BE2C (cell line): Measurements from ENCODE around the gene LRIT2.

Source experiments
- DNase-seq: peaks from one replicate; pipeline ENCODE4 v3.0.0-alpha.2; 2020
- H3K27me3 ChIP-seq: fragments of 250-450 bp; sonication (Bioruptor Pico); 2 replicates; pipeline ENCODE4 v1.5.1; 2020; ENCODE audit warnings: mild to moderate bottlenecking
- H3K36me3 ChIP-seq: fragments of 250-450 bp; sonication (Bioruptor Pico); 2 replicates; pipeline ENCODE4 v1.5.1; 2020; ENCODE audit warnings: mild to moderate bottlenecking
- H3K4me1 ChIP-seq: fragments of 250-450 bp; sonication (Bioruptor Pico); 2 replicates; pipeline ENCODE4 v1.5.1; 2020
- H3K4me3 ChIP-seq: 2 replicates; pipeline ENCODE4 v1.5.1; 2011; ENCODE audit warnings: low read depth, low read length
- H3K9me3 ChIP-seq: fragments of 250-450 bp; sonication (Bioruptor Pico); 2 replicates; pipeline ENCODE4 v1.5.1; 2020
- TF ChIP-seq, protein P1 (sequence below): IDR thresholded peaks from 2 replicates; pipeline ENCODE4 v1.5.1; 2012; ENCODE audit warnings: mild to moderate bottlenecking, low read depth, low read length

Gene LRIT2

DNA sequence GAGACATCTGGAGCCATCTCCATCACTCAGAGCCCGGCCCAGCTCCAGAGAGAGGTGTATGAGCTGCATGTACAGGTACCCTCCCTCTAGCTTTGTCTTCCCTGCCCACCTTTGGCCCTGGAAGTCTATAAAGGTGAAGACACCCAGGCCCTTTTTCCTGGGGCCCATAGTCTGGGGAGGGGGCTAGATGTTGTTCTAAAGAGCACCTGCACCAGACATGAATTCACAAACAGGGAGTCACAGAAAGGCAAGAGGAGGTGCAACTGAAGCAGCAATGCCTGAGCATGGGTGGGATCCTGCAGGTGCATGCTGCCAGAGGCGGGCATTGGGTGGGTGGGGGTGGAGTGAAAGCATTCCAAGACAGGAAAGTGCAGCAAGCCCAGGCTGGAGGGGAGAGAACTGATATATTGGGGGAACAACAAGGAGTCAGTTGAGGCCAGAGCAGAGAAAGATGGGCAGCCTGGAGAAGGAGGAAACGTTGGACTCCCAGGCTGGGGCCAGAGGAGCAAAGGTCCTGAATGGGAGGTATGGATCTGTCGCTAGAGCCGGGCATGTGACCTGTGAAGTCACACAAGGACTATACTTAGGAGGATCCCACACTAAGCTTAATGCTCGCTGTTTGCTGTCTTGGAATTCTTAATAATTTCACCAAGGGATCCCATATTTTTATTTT, 19.4 kb downstream of the LRIT2 start:
- Histone ChIP-seq H3K4me3 (no peak overlapping the region), H3K4me1 (no peaks in the 10 kb centered on the region), H3K27me3 (no peaks in the 10 kb centered on the region), H3K36me3 (no peaks in the 10 kb centered on the region), H3K9me3 (no peaks in the 10 kb centered on the region)
- TF ChIP-seq, protein P1, sequence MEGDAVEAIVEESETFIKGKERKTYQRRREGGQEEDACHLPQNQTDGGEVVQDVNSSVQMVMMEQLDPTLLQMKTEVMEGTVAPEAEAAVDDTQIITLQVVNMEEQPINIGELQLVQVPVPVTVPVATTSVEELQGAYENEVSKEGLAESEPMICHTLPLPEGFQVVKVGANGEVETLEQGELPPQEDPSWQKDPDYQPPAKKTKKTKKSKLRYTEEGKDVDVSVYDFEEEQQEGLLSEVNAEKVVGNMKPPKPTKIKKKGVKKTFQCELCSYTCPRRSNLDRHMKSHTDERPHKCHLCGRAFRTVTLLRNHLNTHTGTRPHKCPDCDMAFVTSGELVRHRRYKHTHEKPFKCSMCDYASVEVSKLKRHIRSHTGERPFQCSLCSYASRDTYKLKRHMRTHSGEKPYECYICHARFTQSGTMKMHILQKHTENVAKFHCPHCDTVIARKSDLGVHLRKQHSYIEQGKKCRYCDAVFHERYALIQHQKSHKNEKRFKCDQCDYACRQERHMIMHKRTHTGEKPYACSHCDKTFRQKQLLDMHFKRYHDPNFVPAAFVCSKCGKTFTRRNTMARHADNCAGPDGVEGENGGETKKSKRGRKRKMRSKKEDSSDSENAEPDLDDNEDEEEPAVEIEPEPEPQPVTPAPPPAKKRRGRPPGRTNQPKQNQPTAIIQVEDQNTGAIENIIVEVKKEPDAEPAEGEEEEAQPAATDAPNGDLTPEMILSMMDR, result no peak
- DNase-seq, result no peak

DNA sequence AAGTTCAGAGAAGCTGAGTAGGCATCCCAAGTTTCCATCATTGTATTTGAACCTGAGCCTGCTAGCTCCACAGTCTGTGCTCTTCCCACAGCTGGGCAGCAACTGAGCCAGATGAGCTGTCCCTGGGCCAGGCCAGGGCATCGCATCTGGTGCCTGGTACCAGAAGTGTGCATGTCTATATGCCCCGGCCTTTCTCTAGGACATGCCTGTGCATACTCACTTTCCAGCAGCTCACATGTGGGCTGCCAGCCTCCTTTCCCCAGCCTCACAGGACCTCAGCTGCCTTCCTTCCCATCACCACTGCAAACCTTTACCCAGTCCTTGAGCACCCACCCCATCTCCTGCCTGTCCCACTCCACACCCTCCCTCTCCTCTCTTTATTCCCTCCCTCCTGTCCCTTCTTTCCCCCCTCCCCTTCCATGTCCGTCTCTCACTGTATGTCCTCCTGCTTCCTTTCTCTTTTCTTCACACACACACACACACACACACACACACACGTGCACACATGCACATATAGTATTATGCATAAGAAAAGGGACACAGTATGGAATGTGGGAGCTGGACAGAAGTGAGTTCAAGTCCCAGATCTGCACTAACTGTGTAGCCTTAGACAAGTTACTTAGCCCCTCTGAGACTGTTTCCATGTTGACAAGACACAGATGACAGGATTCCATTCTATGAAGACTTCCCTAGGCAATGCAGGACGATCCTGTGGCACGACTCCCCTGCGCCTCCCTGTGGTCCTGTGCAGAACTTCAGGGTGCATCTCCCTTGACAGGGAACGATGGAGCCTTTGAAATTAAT, 20.1 kb downstream of the LRIT2 start:
- no peaks in the 10 kb centered on the region for H3K9me3 ChIP-seq
- H3K36me3 ChIP-seq, result no peaks in the 10 kb centered on the region
- no peak overlapping the region for H3K4me3 ChIP-seq
- H3K27me3 ChIP-seq, result no peaks in the 10 kb centered on the region
- peak; percentile 67 for DNase-seq
- no peaks in the 10 kb centered on the region for H3K4me1 ChIP-seq
- TF ChIP-seq, protein P1, result peak; percentile 92

DNA sequence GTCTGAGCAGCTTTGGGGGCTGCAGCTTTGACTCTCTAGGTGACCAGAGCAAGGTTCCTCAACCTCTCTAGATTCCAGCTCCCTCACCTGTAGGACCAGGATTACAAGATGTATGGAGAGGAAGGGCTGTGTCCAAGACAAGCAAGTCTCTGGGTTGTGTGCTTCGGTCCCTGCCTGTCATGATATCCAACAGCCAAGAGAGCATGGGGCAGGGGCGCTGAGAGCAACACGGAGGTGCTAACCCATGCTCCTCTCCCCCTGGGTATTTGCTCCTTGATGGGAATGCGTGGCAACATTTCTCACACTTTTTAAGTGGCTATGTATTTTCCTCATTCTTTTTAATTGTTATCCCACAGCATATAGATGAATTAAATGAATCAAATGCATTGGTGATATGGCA, 20.7 kb downstream of the LRIT2 start:
- no peaks in the 10 kb centered on the region for H3K9me3 ChIP-seq
- no peak overlapping the region for H3K4me3 ChIP-seq
- TF ChIP-seq, protein P1, result no peak
- H3K4me1 ChIP-seq, result no peaks in the 10 kb centered on the region
- no peaks in the 10 kb centered on the region for H3K27me3 ChIP-seq
- no peak for DNase-seq
- no peaks in the 10 kb centered on the region for H3K36me3 ChIP-seq

DNA sequence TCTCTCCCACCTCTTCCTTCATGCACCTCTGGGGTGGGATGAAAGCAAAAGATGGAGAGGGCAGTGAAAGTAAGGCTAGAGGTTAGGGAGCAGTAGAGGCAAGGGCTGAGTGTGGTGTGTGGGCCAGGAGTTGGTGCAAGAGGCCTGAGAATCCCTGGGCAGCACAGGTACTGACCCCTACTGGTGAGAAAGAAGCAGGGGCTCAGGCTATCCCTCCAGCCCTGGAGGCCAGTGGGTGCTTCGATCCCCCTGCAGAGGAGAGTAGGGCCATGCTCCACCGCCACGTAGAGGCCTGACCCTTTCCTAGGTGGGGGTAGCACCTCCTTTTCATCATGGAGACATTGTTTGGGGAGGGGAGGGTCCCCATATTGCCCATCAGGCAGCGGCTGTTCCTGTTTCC, 21.2 kb downstream of the LRIT2 start:
- DNase-seq, result no peak
- Histone ChIP-seq H3K4me1 (no peaks in the 10 kb centered on the region), H3K27me3 (no peaks in the 10 kb centered on the region), H3K9me3 (no peaks in the 10 kb centered on the region), H3K36me3 (no peaks in the 10 kb centered on the region), H3K4me3 (no peak overlapping the region)
- TF ChIP-seq, protein P1, result peak; percentile 46

DNA sequence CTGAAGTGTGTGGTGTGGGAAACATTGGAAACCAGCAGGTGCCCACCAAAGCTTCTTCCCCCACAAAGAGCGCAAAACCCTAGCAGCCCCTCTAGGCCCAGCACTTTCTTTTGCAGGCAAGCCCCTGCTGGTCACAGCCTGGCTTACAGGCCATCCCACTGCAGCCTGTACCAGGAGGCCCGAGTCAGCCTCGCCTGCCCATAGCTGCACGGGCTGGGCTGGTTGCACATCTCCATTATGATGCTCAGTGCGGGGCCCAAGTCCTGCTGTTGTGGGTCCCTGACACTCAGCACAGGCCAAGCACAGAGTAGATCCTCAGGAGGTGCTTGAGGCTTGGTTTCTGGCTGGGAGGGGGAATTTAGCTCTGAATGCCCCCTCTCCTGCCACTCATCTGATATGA, 23.0 kb downstream of the LRIT2 start:
- Histone ChIP-seq H3K4me3 (no peak overlapping the region), H3K36me3 (no peaks in the 10 kb centered on the region), H3K4me1 (no peaks in the 10 kb centered on the region), H3K27me3 (no peaks in the 10 kb centered on the region), H3K9me3 (no peaks in the 10 kb centered on the region)
- DNase-seq, result no peak
- TF ChIP-seq, protein P1, result no peak

DNA sequence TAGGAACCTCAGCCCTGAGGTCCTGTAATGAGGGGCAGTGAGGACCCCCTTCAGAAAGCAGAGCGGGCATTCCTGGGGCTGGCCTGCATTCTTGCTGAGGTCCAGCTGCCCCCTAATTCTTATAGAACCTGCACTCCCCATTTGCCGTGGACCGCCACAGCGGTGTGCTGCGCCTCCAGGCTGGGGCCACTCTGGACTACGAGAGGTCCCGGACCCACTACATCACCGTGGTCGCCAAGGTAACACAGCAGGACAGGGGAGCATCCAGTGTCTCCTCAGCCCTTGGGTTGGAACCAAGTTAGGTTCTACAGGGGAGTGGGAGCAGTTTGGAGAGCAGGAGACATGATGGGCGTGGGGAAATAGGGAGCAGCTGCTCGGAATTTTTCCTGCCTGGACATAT, 23.7 kb downstream of the LRIT2 start:
- no peaks in the 10 kb centered on the region for H3K9me3 ChIP-seq
- no peak for DNase-seq
- no peak overlapping the region for H3K4me3 ChIP-seq
- no peaks in the 10 kb centered on the region for H3K36me3 ChIP-seq
- no peaks in the 10 kb centered on the region for H3K27me3 ChIP-seq
- H3K4me1 ChIP-seq, result no peaks in the 10 kb centered on the region
- TF ChIP-seq, protein P1, result no peak
